Measurements from ENCODE around the gene STX17. TPM values are rescaled to one million over a fixed set of nuclear protein-coding genes. Genes with fewer than 3 reads are reported as not detected.

The STX17 gene
- total RNA-seq, 2 experiments from 2014 or later = 27.4 to 33.4 TPM

Other genes starting within 250 kb of the STX17 start
- gene NR4A3, start 84.8 kb upstream of the STX17 start, total RNA-seq = 10 to 100 TPM; 35.7 to 36.9 TPM
- 10 to 100 TPM; 11.4 to 11.6 TPM for gene ERP44, start 192.3 kb downstream of the STX17 start, total RNA-seq
- 10 to 100 TPM; 16.4 to 16.8 TPM for gene INVS, start 192.6 kb downstream of the STX17 start, total RNA-seq

Measured in activated naive CD8-positive, alpha-beta T cell treated with anti-CD3 and anti-CD28 coated beads for 36 hours (primary cell).